Stimulated activated CD8-positive, alpha-beta memory T cell treated with anti-CD3 and anti-CD28 coated beads, Interleukin-12 subunit alpha, Interleukin-12 subunit beta, amount 100 ng/mL, for 1 hour (primary cell): Measurements from ENCODE around the gene EVA1A.

Source experiments
- DNase-seq: peaks from one replicate; pipeline ENCODE4 v3.0.0-alpha.2; 2020; ENCODE audit warnings: low read depth

The EVA1A gene, protein sequence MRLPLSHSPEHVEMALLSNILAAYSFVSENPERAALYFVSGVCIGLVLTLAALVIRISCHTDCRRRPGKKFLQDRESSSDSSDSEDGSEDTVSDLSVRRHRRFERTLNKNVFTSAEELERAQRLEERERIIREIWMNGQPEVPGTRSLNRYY

DNA sequence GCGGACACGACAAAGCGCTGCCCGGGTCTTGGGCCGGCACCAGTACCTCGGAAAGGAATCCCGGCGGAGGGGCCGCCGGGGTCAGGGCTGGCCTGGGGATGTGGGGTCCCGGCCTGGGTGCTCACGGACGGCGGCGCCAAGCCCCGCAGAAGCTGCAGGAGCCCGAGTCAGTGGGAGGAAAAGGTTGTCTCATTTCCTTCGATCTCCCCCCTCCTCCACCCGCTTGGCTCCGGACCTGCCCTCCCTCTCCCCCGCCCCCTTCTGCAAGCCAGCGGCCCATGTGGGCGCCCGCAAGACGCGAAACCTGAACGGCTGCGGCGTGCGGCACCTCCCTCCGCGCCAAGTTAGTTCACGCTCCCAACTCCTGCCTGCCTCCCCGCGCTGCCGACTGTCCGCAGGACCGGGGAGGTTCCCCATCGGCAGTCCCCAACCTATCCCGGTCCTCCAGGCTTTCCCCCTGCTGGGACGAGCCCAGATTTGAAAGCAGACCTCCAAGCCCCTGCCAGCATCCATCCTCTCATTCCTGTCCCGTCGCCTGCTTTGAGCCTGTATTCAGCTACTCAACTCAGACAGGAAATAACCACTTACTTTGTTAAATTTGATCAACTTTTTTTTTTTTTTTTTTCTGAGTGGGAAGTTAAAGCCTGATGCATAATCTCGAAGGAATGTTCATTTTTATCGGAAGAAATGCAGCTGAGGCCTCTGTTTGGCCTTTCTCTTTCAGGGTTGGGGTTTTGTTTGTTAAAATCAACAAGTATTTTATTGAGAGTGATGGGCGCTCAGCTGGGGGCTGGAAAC, at the start of gene EVA1A:
Gene EVA1A, minus strand, starts transcription at position 172 of the 798 bp plus-strand sequence. CDS start 42,799 bp downstream, outside the sequence.
- no peak for DNase-seq

DNA sequence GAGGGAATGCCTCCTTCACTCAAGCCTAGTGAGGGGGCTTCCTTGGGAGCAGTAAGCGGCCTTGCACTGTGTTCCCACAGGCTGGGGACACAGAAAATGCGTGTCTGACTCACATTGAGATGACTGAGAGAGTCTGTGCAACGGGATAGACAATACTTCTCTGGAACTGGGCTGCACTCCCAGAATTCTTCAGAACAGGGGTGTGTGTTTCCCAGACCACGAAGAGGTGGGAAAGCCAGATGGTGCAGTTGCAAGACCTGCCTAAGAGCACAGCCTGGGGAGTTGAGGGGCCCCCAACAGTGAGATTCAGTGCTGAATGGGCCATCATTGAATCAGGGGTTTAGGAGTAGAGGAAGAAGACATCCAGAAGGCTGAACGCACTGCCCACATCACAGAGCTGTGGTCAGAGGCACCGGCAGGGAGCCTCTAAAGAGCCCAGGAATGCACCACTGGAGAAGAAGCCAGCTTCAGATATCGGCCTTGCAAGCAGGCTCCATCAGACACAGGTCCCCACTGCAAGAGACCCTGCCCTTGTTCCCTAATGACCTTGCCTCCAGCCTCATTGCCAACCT, 49.3 kb upstream of the EVA1A start:
- DNase-seq, result no peak

DNA sequence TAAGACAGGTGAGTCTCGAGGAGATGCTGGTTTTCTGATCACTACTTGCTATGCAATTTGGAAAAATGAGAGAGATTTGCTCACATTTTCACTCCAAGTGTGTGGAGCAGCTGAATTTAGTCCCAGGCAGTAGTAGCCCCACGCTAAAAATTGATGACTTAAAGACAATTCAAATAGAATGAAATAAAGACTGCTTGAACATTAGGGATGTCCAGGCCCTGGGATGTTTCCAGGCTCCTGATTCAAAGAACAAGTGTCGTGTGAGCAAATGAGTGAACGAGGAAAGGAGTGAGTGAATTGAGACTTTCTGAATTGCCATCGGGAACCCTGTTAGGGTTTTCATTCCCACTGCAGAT, 48.6 kb upstream of the EVA1A start:
- no peak for DNase-seq

DNA sequence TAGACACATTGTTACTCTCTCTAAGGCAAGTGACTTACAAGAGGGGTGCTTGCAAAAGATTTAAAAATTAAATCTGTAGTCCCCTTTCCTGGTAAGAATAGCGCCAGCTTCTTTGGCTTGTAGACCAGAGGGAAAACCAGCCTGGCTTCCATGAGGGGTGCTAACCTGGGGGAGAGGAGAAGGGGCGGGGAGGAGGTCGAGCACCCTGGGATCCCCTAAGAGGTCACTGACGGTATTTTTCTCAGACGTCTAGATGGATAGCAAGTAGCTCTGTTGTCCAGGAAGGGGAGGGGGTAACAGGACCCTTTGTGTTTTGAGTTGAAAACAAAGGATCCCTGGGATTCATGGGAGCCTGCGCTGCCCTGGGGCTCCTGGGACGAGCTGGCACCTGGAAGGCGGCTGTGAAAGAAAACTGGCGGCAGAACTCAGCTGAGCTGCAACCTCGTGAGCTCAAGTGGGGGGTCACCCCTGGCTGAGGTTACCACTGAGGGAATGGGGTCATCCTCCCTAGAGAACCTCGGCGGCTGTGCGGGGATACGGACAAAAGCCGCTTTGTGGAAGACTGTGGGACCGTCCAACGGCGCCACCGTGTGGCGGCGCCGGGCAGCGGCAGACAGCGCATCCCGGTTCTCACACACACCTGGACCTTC, 48.1 kb upstream of the EVA1A start:
- peak; percentile 25 for DNase-seq

DNA sequence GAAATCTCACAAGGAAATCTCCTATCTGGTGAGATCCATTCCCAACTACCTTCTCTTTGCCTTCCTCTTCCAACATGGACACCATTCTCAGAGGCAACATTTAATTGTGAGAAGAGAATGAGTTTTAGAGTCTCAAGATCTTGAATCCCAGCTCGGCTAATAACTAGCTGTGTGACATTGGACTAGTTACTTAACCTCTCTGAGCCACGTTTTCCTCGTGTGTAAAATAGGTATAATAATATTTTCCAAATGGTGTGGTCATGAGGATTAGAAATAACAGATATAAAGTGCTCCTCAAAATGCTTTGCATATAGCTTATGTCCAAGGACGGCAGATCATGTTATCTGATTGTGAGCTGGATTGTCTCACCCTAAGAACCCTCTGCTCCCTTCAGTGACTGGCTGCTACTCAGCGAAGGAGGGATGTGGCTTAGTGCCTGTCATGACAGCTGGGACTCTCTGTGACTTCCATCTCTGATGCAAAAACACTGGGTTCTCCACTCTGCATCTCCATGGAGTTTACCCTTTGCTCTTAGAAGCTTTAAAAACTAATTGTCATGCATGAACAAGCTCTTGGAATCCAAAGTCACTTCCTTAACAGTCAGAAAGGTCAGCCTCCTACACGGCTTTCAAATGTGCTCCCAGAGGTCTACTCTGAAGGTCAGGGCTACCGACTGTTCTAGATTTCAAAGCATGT, 47.4 kb upstream of the EVA1A start:
- DNase-seq, result no peak

DNA sequence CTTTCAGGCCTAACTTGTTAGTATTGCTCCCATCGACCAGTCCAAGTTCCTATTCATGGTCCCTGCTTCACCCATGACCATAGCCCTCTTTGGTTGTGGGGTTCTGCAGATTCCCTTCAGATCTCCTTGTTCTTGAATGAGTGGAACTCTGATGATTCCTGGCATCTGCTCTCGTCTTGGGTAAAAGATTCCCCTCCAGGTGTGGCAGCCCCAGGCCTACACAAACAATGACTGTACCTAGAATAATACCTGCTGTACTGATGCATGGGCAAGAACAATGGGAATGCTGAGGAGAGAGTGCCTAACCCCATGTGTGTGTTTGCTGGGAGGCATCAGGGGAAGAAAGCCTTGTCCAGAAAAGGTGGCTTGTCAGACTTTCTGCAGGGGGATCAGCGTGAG, 46.7 kb upstream of the EVA1A start:
- no peak for DNase-seq

DNA sequence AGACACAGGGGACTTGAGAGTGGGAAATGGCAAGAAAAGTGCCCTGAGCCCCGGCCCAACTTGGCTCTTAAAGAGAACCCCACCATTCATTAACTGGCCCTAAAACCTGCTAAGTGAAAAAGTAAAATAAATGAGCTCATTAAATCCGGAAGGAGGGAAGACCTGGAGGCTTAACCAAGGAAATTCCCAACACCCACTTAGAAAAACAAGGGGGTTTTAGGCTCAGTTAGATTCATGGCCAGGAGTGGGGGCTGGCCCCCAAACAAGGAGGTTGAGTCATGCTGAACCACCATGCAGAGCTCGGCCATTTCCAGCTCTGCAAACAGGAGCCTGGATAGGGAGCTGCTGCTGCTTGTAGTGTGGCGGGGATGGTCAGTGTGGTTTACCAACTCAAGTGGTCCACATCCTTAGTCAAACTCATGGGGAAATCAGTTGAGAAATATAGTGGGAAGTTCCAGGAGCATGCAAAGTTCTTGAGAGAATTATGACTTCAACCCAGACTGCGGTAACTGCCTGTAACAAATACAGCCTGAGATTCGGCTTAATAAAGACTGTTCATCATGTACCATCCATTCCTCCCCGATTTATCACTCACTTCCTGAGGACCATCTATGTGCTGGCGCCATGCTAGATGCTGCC, 46.1 kb upstream of the EVA1A start:
- DNase-seq, result no peak

DNA sequence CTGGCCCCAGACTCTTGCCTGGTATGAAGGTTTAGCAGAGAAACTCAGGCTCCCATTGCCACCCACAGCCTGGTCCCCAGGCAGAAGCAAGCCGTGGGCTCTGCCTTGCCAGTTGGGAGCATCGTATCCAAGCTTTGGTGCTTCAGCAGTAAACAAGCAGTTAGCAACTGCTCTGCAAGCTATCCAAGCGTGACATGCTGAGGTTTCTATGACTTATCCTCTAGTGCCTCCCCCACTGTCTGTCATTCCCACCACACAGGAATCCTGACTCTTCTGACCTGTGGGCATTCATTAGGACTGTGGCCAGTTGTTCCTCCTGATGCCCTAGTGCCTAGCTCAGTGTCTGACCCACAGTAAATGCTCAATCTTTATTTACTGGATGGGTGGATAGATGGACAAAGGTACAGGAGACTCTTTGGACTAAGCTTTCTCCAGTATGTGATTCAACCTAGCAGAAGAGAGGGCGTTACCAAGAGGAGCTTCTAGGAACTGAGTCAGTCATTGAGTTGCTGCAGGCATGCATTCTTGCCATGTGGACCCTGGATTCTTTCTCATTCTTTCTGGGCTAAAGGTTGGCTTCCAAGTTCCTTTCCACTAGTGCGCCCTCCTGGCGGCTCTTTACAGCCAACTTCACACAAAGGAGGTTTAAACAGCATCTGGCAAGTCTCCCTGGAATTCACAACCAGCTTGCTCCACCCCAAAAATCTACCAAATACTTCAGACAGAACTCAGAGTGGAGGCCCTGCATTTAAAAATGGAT, 45.2 kb upstream of the EVA1A start:
- no peak for DNase-seq

DNA sequence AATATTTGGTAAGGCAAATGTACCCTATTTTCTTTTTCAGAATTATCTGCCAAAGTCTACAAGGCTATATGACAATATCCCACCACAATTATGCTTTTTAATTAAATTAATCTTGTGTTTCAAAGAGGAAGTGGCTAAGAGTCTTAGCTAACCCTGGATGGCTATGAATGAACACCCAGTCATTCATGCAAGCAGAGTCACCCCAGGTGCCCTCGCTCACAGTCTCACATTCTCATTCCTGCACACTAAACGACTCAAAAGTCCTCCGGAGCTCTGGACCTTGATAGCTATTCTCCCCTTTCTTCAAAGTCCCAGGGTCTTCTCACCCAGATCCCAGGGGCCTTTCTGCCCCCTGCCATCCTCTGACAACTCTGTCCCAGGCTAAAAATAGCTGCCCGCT, 43.7 kb upstream of the EVA1A start:
- DNase-seq, result no peak

DNA sequence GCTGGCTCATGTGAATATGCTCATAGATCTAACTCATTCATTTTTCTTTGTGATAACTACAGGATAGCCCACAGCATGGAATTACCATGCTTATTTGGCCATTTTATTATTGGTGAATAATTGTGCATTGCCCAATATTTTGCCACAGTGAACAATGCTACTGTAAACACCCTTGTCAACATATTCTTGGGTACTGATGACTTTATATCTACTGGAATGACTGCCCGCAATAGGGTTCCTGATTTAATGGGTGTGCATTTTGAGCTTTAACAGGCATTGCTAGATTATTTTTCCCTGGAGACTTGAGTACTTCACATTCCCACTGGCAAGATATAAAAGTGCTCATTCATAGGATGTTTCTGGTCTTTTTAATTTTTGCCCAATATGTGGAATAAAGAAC, 42.7 kb upstream of the EVA1A start:
- DNase-seq, result no peak

DNA sequence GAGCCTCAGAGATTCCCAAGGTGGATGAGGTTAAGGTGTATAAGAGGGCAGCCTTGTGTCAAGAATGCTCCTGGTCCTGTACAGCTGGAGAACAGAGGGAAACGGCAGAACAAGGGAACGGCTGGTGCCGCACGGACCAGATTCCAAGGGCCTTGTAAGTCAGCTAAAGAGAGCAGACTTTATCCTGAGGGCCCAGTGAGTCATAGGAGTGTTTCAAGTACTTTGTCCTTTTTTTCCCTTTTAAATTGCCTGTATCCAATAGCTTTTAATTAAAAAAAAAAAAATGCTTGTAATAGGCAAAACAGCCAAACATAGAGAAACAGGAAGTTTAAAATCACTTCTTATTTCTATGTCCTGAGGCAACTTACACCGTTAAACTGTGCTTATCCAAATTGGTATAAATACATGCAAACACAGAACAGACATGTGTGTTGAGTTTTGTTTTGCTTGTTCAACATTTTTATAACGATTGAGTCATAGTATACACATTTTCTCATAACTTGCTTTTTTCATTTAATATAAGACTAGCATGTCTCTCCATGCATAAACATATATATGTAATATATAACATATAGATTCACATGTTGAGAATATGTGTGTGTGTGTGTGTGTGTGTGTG, 42.1 kb upstream of the EVA1A start:
- no peak for DNase-seq

DNA sequence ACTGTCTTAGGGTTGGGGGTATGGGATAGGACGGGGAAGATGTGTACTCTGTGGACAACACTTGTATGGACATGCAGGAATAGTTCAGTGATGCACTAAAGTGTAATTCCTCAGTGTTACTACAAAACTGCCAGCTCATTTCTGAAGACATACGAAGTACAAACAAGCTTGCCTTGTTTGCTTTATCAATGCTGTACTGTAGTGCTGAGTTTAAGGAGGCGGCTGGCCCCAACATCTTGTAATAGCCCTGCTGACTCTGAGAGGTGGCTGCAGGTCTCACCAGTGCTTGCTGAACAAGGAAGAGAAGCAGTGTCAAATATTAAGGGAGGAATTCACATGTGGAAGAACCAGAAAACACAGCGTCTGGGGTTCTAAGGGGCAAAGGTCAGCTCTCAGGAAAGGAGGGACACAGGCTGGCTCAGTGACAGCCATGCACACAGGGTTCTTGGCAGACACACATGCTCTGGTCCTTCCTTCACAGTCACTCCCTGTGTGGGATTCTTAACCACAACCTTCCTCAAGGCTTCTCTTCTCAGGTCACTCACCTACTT, 39.8 kb upstream of the EVA1A start:
- DNase-seq, result no peak

DNA sequence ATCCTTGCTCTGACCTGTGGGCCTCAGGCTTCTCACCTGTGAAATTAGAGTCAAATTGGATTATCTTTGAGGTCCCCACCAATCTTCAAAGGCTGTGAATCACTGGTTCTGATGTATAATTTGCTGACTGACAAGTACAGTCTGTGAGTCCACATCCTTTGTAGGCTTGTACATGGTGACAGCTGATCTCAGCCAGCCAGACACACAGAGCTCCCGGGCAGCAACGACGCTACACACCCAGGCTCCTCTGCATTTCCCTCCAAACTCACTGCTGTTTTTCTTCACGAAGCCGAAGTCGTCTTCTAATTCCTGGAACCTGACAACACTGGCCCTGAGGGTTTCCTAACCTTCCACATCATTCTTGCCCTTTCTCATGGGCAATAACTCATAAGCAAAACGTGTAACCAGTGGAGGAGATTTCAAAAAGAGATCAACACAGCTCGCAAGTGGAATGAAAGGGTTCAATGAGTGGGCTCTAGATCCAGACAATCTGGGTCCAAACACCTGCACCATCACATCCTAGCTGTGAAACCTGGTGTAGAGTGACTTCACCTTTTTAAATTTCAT, 37.9 kb upstream of the EVA1A start:
- no peak for DNase-seq

DNA sequence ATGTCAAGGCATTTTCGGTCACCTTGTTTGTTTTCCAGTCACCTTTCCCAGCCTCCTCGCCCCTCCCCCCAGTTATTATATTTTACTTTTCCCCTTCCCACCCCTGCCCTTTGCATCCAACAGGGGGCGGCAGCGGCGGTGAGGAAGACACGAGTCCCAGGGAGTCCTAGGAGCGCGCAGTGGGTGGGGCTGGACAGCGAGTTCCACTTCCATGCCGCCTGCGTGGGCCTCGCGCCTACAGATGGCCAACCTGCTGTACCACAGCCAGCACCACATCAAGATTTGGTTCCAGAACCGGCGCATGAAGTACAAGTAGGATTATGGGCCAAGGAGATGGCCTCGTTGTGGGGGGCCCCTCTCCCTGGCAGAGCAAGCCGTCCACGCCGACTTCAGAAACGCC, 37.2 kb upstream of the EVA1A start:
- DNase-seq, result no peak

DNA sequence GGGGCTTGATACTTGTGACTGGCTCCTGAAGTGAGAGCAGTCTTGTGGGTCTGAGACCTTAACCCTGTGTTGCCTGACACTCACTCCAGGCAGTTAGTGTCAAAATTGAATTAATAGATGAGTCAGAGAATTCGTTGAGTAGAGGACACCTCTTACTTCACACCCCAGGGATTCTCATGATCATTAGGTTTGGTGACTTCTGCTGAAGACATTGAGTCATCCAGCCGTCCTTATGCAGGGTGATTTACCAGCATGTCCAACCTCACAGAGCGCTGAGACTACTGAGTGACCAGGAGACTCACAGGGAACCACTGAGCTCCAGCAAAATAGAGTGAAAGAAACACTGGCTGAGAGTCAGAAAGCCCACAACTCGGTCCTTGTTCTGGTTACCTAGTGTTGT, 36.0 kb upstream of the EVA1A start:
- no peak for DNase-seq

DNA sequence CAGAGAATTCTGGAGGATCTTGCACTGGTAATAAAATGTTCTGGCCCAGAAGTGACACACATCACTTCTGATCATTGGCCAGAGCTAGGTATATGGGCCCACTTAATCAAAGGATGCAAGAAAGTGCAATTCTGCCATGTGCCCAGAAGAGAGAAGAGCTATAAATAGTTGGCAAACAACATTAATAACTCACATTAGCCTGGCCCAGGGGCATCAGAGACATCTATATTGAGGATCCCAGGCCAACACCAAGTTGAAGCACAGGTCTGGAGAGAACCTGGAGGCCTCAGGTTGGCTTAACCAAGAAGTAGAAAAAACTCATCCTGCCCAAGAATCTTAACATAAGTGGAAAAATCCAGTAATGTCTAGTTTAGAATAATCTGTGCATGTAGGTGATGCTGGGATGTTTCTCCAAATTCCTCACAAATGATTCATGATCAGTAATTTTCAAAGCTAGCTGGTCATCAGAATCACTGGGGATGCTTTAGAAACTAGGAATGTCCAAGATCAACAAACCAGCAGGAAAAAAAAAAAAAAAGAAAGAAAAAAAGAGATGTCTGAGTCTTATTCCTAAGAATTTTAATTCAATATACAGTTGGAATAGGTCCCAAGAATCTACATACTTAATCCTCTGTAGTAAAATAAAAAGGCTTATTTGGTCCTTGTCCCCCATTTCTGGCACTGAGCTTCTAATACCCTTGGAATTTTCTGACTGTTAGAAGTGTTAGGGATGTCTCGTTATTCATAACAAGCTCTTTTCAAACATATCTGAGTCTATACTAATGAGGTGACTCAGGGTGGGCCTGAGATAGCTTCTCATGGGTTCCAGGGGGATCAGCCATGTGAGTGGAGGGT, 35.0 kb upstream of the EVA1A start:
- DNase-seq, result no peak

DNA sequence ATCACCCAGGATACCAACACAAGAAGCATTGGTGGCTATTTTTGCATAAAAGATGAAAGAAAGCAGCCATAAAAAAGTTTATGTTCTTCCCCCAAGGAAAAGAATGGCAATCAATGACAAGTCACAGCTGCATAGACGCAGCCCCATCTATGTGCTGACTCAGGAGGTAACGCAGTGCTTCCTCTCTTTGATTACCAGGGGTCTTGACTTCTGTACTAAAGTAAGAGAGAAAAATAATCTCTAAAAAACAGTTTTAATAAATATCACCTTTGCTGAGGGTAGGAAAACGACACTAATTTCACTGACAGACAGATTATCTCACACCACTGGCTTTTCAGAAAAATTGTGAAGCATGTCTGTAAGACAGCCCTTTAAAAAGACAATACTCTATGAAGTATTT, 33.9 kb upstream of the EVA1A start:
- DNase-seq, result no peak

DNA sequence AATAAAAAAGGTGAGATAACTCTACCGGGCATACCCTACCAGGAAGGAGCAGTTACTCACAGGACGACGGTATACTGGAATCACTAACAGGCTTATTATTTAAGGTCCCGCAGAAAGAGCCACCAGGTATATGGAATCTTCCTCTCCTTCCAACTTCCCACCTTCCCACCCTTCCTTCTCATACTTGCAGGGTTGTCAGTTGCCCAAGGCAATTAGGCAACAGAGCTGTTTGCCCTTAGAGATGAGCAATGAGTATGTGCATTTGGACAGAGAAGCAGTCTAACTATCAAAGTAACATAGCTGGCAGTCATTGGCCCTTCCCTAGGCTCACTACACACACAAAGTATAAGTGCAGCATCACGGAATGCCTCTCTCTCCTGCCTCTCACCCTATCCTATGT, 32.1 kb upstream of the EVA1A start:
- DNase-seq, result no peak

DNA sequence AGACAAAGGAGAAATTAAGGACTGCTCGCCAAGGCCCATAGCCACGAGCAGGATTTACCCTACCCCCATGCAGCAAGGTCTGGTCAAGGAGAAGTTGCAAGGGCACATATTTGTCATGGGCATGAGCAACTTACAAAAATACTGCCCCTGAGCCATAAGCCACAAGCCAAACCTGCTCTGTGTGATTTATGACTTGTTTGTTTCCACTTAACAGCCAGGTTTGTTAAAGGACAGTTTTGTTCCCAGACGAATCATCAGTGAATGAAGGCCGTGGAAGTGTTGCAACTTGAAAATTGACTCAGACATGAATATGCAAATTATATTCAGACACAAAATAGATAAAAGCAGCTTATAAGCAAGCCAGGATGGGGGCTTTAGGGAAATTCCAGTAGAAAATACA, 31.3 kb upstream of the EVA1A start:
- DNase-seq, result no peak
